Sigmoid colon (tissue), 7 donors: Measurements from ENCODE around the gene INKA1. TPM values are rescaled to one million over a fixed set of nuclear protein-coding genes. Genes with fewer than 3 reads are reported as not detected.

Source experiments
- DNase-seq: peaks from one replicate; pipeline ENCODE4 v3.0.0-alpha.2; 2019
- H3K27ac ChIP-seq, 4 donors: fragments of 200-600 bp; sonication (generic); one replicate each; pipeline ENCODE4 v1.5.1; 2016 to 2019; ENCODE audit warnings: mild to moderate bottlenecking in 1 of 4
- H3K27me3 ChIP-seq, 3 donors: fragments of 200-600 bp; sonication (generic); one replicate each; pipeline ENCODE4 v1.5.1; 2019; ENCODE audit warnings: mild to moderate bottlenecking in 1 of 3
- H3K36me3 ChIP-seq, 4 donors: fragments of 200-600 bp; sonication (generic); one replicate each; pipeline ENCODE4 v1.5.1; 2016 to 2019
- H3K4me1 ChIP-seq, 4 donors: fragments of 200-600 bp; sonication (generic); one replicate each; pipeline ENCODE4 v1.5.1; 2017 to 2019
- H3K4me3 ChIP-seq, 4 donors: fragments of 200-600 bp; sonication (generic); one replicate each; pipeline ENCODE4 v1.5.1; 2017 to 2019; ENCODE audit warnings: mild to moderate bottlenecking in 2 of 4, moderate library complexity in 1 of 4
- H3K9me3 ChIP-seq, 4 donors: fragments of 200-600 bp in 3 of 4; sonication (generic) in 3 of 4; one replicate each; pipeline versions ENCODE4 v1.5.1 to v1.6.1; 2013 to 2019
- CTCF ChIP-seq, 4 experiments: fragments of 450-650 bp in 3 of 4; fragments of 200-600 bp in 1 of 4; IDR thresholded peaks; one replicate each; pipeline ENCODE4 v1.5.1; 2016 to 2019; ENCODE audit warnings: antibody characterized with exemption in 4 of 4, mild to moderate bottlenecking in 3 of 4, moderate library complexity in 2 of 4
- EP300 ChIP-seq, 4 donors: sonication (generic); formaldehyde crosslinking; IDR thresholded peaks; one replicate each; pipeline ENCODE4 v1.6.1; 2017; ENCODE audit warnings: antibody characterized with exemption in 4 of 4
- POLR2A ChIP-seq, 2 donors: fragments of 450-650 bp; IDR thresholded peaks; one replicate each; pipeline ENCODE4 v1.6.1; 2016; ENCODE audit warnings: antibody characterized with exemption in 2 of 2, mild to moderate bottlenecking in 2 of 2, moderate library complexity in 2 of 2
- POLR2AphosphoS5 ChIP-seq, 4 donors: sonication (generic); formaldehyde crosslinking; IDR thresholded peaks; one replicate each; pipeline ENCODE4 v1.6.1; 2017; ENCODE audit warnings: antibody characterized with exemption in 4 of 4
- WGBS, 2 donors: extraction: QIAGEN DNeasy Blood & Tissue Kit; methylation state at CpG; one replicate each; pipeline ENCODE4 v1.1.7; 2013; 5-methylcytosine and 5-hydroxymethylcytosine counted together
- intact Hi-C: fragments of 100-400 bp; cut with DNase I; formaldehyde crosslinking; loops from one replicate; pipeline ENCODE4 v1.15.1; 2023
- polyA plus RNA-seq, 3 donors: library from polyadenylated mRNA; stranded (reverse); fragments of 200-250 nt; gene quantifications; one replicate each; pipeline ENCODE4 v1.2.3, GENCODE V29; 2013
- total RNA-seq, 4 donors: library from RNA; depleted of rRNA; stranded (reverse); fragments of >200 nt; gene quantifications; one replicate each; pipeline ENCODE4 v1.1.0, GENCODE V29; 2016
- donor health status: healthy with polysubstance abuse.
- donor health status: Bipolar disorder and iron deficiency.
- donor health status: healthy.

The INKA1 gene
- total and polyA plus RNA-seq, 7 donors = 0.60 to 5.0 (median 3.7) TPM; not detected in 1

- H3K27ac ChIP-seq = no peak overlapping the region
- H3K27me3 ChIP-seq = no peaks in the 10 kb centered on the region
- 69 to 83% methylated on average over 4 of the region's 4 CpGs for WGBS, 2 donors
- no peaks in the 10 kb centered on the region for H3K9me3 ChIP-seq
- H3K4me3 ChIP-seq = no peak overlapping the region
- no peak for TF ChIP-seq POLR2A (IDR thresholded peaks at IDR 0.05)
- no peak for TF ChIP-seq POLR2AphosphoS5 (IDR thresholded peaks at IDR 0.05)
- TF ChIP-seq CTCF (IDR thresholded peaks at IDR 0.05) = no peak
- TF ChIP-seq EP300 (IDR thresholded peaks at IDR 0.05) = no peak
- DNase-seq = no peak
- intact Hi-C loops = no loop called here
- no peaks in the 10 kb centered on the region for H3K4me1 ChIP-seq
- H3K36me3 ChIP-seq = no peaks in the 10 kb centered on the region
Observed at GRCh38 chr3:49794431-49794830, 8.6 kb upstream of the INKA1 start.

GRCh38 chr3:49794926-49795905 is 7.8 kb upstream of the INKA1 start:
- TF ChIP-seq CTCF (IDR thresholded peaks at IDR 0.05) (no peak), POLR2A (IDR thresholded peaks at IDR 0.05) (no peak), POLR2AphosphoS5 (IDR thresholded peaks at IDR 0.05) (no peak), EP300 (IDR thresholded peaks at IDR 0.05) (no peak)
- Histone ChIP-seq H3K4me1 (no peaks in the 10 kb centered on the region), H3K9me3 (no peaks in the 10 kb centered on the region), H3K27me3 (no peaks in the 10 kb centered on the region), H3K27ac (no peak overlapping the region), H3K4me3 (no peak overlapping the region), H3K36me3 (no peaks in the 10 kb centered on the region)
- 89 to 90% methylated on average over 24 of the region's 24 CpGs for WGBS, 2 donors
- intact Hi-C loops = no loop called here
- no peak for DNase-seq

GRCh38 chr3:49799105-49799504 is 4.0 kb upstream of the INKA1 start:
- Histone ChIP-seq H3K27ac (peak overlapping the region in 1 of 4 donors; percentile 6), H3K27me3 (no peaks in the 10 kb centered on the region), H3K4me3 (no peak overlapping the region), H3K4me1 (peaks cover 0 to 16% (median 9%) of the 10 kb centered on the region in 4 donors), H3K9me3 (no peaks in the 10 kb centered on the region), H3K36me3 (no peaks in the 10 kb centered on the region)
- no peak for DNase-seq
- WGBS, 2 donors = 81 to 82% methylated on average over 1 of the region's 1 CpG
- TF ChIP-seq CTCF (IDR thresholded peaks at IDR 0.05) (no peak), EP300 (IDR thresholded peaks at IDR 0.05) (no peak), POLR2A (IDR thresholded peaks at IDR 0.05) (no peak), POLR2AphosphoS5 (IDR thresholded peaks at IDR 0.05) (no peak)
- intact Hi-C loops = no loop called here

- 56 to 73% methylated on average over 4 of the region's 4 CpGs for WGBS, 2 donors
- Histone ChIP-seq H3K4me1 (peaks cover 0 to 22% (median 16%) of the 10 kb centered on the region in 4 donors), H3K27me3 (no peaks in the 10 kb centered on the region), H3K36me3 (no peaks in the 10 kb centered on the region), H3K4me3 (no peak within 1 kb of the TSS), H3K27ac (peak within 1 kb of the TSS in 1 of 4 donors; percentile 6), H3K9me3 (no peaks in the 10 kb centered on the region)
- TF ChIP-seq POLR2AphosphoS5 (IDR thresholded peaks at IDR 0.05) (no peak), CTCF (IDR thresholded peaks at IDR 0.05) (no peak), EP300 (IDR thresholded peaks at IDR 0.05) (no peak), POLR2A (IDR thresholded peaks at IDR 0.05) (no peak)
- DNase-seq = no peak
- intact Hi-C loops = no loop called here
Observed at GRCh38 chr3:49799761-49800160, 3.3 kb upstream of the INKA1 start, which contains the start of gene CDHR4. TSS of gene CDHR4 (minus strand) at chr3:49799873. CDS start at chr3:49799812, 61 bp downstream.
